ENCODE results near the gene RBBP4. TPM values are rescaled to one million over a fixed set of nuclear protein-coding genes. Genes with fewer than 3 reads are reported as not detected.

Gene RBBP4
- total RNA-seq, 4 donors from 2014 or later, result 79.7 to 135 (median 109) TPM

DNA sequence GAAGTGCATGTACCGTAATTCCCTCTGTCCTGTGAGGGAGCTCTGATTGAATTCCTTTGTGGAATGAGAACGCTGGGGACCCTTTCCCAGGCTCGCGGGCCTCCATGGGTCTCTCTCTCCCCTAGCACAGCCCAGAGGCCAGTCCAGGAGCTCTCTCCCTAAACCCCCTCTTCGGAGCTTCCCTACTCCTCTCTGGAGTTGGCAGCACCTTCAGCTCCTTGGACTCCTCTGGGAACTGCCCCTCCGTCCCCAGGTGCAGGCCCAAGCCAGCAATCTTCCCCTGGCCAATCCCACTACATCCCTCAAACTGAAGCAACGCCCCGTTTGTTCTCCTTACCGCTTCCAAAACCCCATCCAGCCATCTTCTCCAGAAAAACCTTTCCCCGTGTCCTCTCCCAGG, 62.1 kb downstream of the RBBP4 start:
- no peak for DNase-seq (ENCODE audit: low spot score in 2 of 2)
- H3K4me3 ChIP-seq, result no peak overlapping the region
- WGBS, 2 donors, result 77 to 78% methylated on average over 9 to 10 of the region's 10 CpGs

DNA sequence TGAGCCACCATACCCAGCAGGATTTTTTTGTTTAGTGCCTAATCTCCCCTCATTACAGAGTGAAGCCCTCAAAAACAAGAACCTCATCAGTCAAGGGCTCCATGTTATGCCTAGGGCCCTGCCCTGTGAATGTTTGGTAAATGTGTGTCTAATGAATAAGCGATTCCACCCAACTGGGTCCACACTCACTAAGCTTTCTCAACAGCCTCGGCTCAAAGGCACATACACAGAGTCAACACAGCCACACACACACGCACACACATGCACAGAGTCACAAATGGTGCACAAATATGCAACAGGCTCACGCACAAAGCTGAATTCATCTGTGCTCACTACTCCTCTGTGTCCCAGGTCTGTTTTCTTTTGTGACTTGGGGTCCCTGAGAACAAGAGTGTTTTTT, 63.3 kb downstream of the RBBP4 start:
- Histone ChIP-seq H3K4me3 (no peak overlapping the region), H3K4me1 (peaks cover 0 to 6% (median 0%) of the 10 kb centered on the region in 4 donors), H3K36me3 (no peaks in the 10 kb centered on the region), H3K27ac (no peak overlapping the region), H3K9me3 (no peaks in the 10 kb centered on the region), H3K27me3 (no peaks in the 10 kb centered on the region)
- TF ChIP-seq POLR2A (IDR thresholded peaks at IDR 0.05) (no peak), EP300 (IDR thresholded peaks at IDR 0.05) (no peak)
- TF ChIP-seq, protein P1, sequence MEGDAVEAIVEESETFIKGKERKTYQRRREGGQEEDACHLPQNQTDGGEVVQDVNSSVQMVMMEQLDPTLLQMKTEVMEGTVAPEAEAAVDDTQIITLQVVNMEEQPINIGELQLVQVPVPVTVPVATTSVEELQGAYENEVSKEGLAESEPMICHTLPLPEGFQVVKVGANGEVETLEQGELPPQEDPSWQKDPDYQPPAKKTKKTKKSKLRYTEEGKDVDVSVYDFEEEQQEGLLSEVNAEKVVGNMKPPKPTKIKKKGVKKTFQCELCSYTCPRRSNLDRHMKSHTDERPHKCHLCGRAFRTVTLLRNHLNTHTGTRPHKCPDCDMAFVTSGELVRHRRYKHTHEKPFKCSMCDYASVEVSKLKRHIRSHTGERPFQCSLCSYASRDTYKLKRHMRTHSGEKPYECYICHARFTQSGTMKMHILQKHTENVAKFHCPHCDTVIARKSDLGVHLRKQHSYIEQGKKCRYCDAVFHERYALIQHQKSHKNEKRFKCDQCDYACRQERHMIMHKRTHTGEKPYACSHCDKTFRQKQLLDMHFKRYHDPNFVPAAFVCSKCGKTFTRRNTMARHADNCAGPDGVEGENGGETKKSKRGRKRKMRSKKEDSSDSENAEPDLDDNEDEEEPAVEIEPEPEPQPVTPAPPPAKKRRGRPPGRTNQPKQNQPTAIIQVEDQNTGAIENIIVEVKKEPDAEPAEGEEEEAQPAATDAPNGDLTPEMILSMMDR (IDR thresholded peaks at IDR 0.05), result no peak
- 76 to 84% methylated on average over 4 of the region's 4 CpGs for WGBS, 2 donors
- DNase-seq (ENCODE audit: low spot score in 2 of 2), result no peak

More for the DNA sequence above, 62.1 kb downstream of the RBBP4 start:
- no peak overlapping the region for H3K27ac ChIP-seq
- no peaks in the 10 kb centered on the region for H3K9me3 ChIP-seq
- H3K27me3 ChIP-seq, result no peaks in the 10 kb centered on the region
- TF ChIP-seq, protein P1 (IDR thresholded peaks at IDR 0.05), result no peak
- TF ChIP-seq EP300 (IDR thresholded peaks at IDR 0.05) (no peak), POLR2A (IDR thresholded peaks at IDR 0.05) (no peak)
- H3K4me1 ChIP-seq, result peaks cover 0 to 6% (median 0%) of the 10 kb centered on the region in 4 donors
- H3K36me3 ChIP-seq, result no peaks in the 10 kb centered on the region

DNA sequence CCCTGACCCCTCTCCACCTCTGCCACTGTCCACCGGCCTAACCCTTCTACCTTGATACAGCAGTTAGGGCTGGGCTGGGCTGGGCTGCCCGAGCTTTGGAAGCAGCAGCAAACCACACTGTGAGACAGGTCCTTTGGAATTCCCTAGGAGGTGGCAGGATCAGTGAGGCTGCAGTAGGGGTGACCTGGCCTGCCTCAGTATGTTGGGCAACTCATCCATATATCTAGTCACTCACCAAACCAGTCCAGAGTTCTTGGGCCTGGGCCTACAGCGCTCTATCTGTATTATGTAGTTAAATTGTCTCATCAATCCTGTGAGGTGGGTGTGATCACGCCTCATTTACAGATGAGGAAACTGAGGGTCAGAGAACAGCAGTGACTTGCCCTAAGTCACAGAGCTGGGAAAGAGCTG, 64.9 kb downstream of the RBBP4 start:
- Histone ChIP-seq H3K36me3 (no peaks in the 10 kb centered on the region), H3K4me3 (no peak overlapping the region), H3K27me3 (no peaks in the 10 kb centered on the region), H3K9me3 (no peaks in the 10 kb centered on the region), H3K27ac (peak overlapping the region in 1 of 4 donors; percentile 44), H3K4me1 (peaks cover 0 to 6% (median 0%) of the 10 kb centered on the region in 4 donors)
- no peak for TF ChIP-seq POLR2A (IDR thresholded peaks at IDR 0.05)
- TF ChIP-seq, protein P1 (IDR thresholded peaks at IDR 0.05), result no peak
- TF ChIP-seq EP300 (IDR thresholded peaks at IDR 0.05), result no peak
- 87 to 100% methylated on average over 4 of the region's 4 CpGs for WGBS, 2 donors
- DNase-seq (ENCODE audit: low spot score in 2 of 2), result no peak

DNA sequence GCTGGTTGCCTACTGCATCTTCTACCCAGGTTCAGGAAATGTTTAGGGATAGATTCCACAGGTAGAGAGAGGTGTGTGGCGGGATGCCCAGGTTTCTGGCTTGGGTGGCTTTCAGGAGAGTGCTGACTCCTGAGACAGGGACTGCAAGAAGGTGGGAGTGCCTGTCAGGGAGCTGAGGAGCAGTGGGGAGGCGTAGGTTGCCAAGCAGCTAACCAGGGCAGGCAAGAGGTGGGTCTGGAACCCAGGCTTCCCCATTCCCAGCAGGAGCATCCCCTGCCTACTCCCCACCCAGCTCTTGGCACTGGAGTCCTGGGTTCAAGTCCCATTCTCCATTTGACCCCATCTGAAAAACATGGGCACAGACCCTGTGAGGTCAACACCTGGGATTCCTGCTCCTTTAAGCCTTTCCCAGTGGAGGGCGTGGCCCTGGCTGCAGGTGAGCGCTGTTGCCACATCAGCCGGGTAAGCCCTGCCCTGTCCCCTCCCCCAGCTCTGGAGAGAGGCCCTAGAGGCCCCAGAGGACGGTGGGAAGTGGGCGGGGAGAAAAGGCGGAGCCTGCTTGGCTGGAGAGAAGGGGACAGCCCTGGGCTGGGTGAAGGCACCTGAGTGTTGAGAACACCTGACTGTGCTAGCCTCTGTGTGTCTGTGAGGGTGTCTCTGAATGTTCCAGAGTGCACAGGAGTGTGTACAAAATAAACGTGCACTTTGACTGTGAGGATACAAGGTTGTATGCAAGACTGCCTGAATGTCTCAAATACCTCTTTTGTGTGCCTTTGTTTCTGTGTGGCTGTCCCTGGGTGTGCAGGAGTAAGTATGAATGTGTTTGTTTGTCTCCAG, 65.5 kb downstream of the RBBP4 start:
- peak overlapping the region in 1 of 4 donors; percentile 44 for H3K27ac ChIP-seq
- H3K4me3 ChIP-seq, result no peak overlapping the region
- no peaks in the 10 kb centered on the region for H3K9me3 ChIP-seq
- DNase-seq (ENCODE audit: low spot score in 2 of 2), result no peak
- 31 to 39% methylated on average over 7 of the region's 9 CpGs for WGBS, 2 donors
- peaks cover 0 to 6% (median 0%) of the 10 kb centered on the region in 4 donors for H3K4me1 ChIP-seq
- H3K27me3 ChIP-seq, result no peaks in the 10 kb centered on the region
- TF ChIP-seq EP300 (IDR thresholded peaks at IDR 0.05), result no peak
- TF ChIP-seq, protein P1 (IDR thresholded peaks at IDR 0.05), result no peak
- no peak for TF ChIP-seq POLR2A (IDR thresholded peaks at IDR 0.05)
- no peaks in the 10 kb centered on the region for H3K36me3 ChIP-seq

DNA sequence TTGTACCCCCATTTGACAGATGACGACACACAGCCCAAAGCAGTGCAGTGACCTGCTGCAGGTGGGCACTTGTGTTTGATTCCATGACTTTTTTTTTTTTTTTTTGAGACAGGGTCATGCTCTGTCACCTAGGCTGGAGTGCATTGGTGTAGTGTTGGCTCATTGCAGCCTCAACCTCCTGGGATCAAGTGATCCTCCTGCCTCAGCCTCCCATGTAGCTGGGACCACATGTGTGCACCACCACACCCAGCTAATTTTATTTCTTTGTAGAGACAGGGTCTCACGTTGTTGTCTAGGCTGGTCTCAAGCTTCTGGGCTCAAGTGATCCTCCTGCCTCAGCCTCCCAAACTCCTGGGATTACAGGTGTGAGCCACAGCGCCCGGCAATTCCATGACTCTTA, 66.5 kb downstream of the RBBP4 start:
- DNase-seq (ENCODE audit: low spot score in 2 of 2), result no peak
- no peaks in the 10 kb centered on the region for H3K27me3 ChIP-seq
- no peaks in the 10 kb centered on the region for H3K4me1 ChIP-seq
- no peak overlapping the region for H3K4me3 ChIP-seq
- H3K27ac ChIP-seq, result no peak overlapping the region
- no peaks in the 10 kb centered on the region for H3K9me3 ChIP-seq
- WGBS, 2 donors, result 92 to 94% methylated on average over 4 of the region's 4 CpGs
- TF ChIP-seq EP300 (IDR thresholded peaks at IDR 0.05) (no peak), POLR2A (IDR thresholded peaks at IDR 0.05) (no peak)
- TF ChIP-seq, protein P1 (IDR thresholded peaks at IDR 0.05), result no peak
- no peaks in the 10 kb centered on the region for H3K36me3 ChIP-seq
